A549 (cell line): ENCODE results near the gene POLR3E. TPM values are rescaled to one million over a fixed set of nuclear protein-coding genes. Genes with fewer than 3 reads are reported as not detected.
A peak's percentile ranks its signal among the peaks of the same experiment; 100 is the strongest.

Experiments
- ATAC-seq, 2 experiments: fragments of 200-7000 bp in 1 of 2; fragments of >200 bp in 1 of 2; cut with Nextera tagmentation in 1 of 2; cut with Tn5 transposase in 1 of 2; 3 replicates each; pipeline versions ENCODE4 v1.8.0 to v1.9.1; 2018 to 2020; ENCODE audit warnings: mild to moderate bottlenecking in 1 of 2, moderate library complexity in 1 of 2
- CTCF ChIA-PET: fragments of 300-600 bp; sonication (Branson Sonifier 250); formaldehyde crosslinking; extraction: SDS; loops from one replicate; lab custom pipeline; 2021; ENCODE audit warnings: antibody characterized with exemption, inconsistent platforms; lab: Yijun Ruan, JAX
- POLR2A ChIA-PET: fragments of 350-600 bp; formaldehyde crosslinking; extraction: SDS; loops from one replicate; lab custom pipeline; 2021; ENCODE audit warnings: antibody characterized with exemption, inconsistent platforms; lab: Yijun Ruan, JAX
- DNase-seq, 2 experiments: peaks; one replicate each; pipeline versions ENCODE4 v3.0.0 to v3.0.0-alpha.2; 2011 to 2016; ENCODE audit warnings: low read depth in 1 of 2, low spot score in 1 of 2
- FAIRE-seq: peaks from 2 replicates; lab custom pipeline; 2011; peaks lifted over from hg19 to GRCh38; lab: Jason Lieb, UNC
- H3K27ac ChIP-seq, 2 experiments: fragments of >200 bp; sonication (Bioruptor Twin); formaldehyde crosslinking; 3 replicates each; pipeline ENCODE4 v1.5.1; 2016 to 2017
- H3K4me1 ChIP-seq: fragments of >200 bp; sonication (Bioruptor Twin); formaldehyde crosslinking; 3 replicates; pipeline ENCODE4 v1.6.1; 2016
- H3K4me2 ChIP-seq: fragments of >200 bp; sonication (Bioruptor Twin); formaldehyde crosslinking; 3 replicates; pipeline ENCODE4 v1.6.1; 2016
- H3K4me3 ChIP-seq: fragments of >200 bp; sonication (Bioruptor Twin); formaldehyde crosslinking; 3 replicates; pipeline ENCODE4 v1.5.1; 2016
- H3K9me3 ChIP-seq: fragments of >200 bp; sonication (Bioruptor Twin); formaldehyde crosslinking; 3 replicates; pipeline ENCODE4 v1.6.1; 2016
- CEBPB ChIP-seq, 2 experiments: fragments of >200 bp in 1 of 2; sonication (Bioruptor Twin) in 1 of 2; formaldehyde crosslinking in 1 of 2; IDR thresholded peaks; 2 replicates each; pipeline ENCODE4 v1.6.1; 2012 to 2016
- CHD4 ChIP-seq: fragments of 200-600 bp; sonication (generic); IDR thresholded peaks from 2 replicates; pipeline ENCODE4 v1.6.1; 2016; ENCODE audit warnings: antibody characterized with exemption, mild to moderate bottlenecking, borderline replicate concordance
- EHF ChIP-seq: fragments of 250-450 bp; sonication (Bioruptor Pico); IDR thresholded peaks from 2 replicates; pipeline ENCODE4 v1.5.0; 2020; ENCODE audit warnings: mild to moderate bottlenecking
- EP300 ChIP-seq, 2 experiments: fragments of >200 bp; sonication (Bioruptor Twin); formaldehyde crosslinking; IDR thresholded peaks; 2 replicates in 1 of 2; 3 replicates in 1 of 2; pipeline ENCODE4 v1.6.1; 2016 to 2017
- HDAC2 ChIP-seq: fragments of 200-600 bp; sonication (generic); IDR thresholded peaks from 2 replicates; pipeline ENCODE4 v1.6.1; 2016
- KDM1A ChIP-seq: fragments of 200-600 bp; sonication (generic); IDR thresholded peaks from 2 replicates; pipeline ENCODE4 v1.6.1; 2016; ENCODE audit warnings: low read depth, mild to moderate bottlenecking
- KDM5A ChIP-seq: fragments of 200-600 bp; sonication (generic); IDR thresholded peaks from 2 replicates; pipeline ENCODE4 v1.6.1; 2016; ENCODE audit warnings: antibody characterized with exemption, mild to moderate bottlenecking
- MAFK ChIP-seq: fragments of 450-650 bp; IDR thresholded peaks from 2 replicates; pipeline ENCODE4 v1.6.1; 2014; ENCODE audit not compliant: partially characterized antibody
- MAZ ChIP-seq: fragments of 150-350 bp; IDR thresholded peaks from 2 replicates; pipeline ENCODE4 v1.6.1; 2014; ENCODE audit warnings: antibody characterized with exemption, low read depth, low read length, borderline replicate concordance
- POLR2AphosphoS2 ChIP-seq: conservative IDR thresholded peaks from 2 replicates; pipeline ENCODE4 v1.6.1; 2012; ENCODE audit warnings: low read length, improper control_type of control experiment, inconsistent platforms
- RAD21 ChIP-seq, 2 experiments: fragments of >200 bp in 1 of 2; sonication (Bioruptor Twin) in 1 of 2; formaldehyde crosslinking in 1 of 2; IDR thresholded peaks in 1 of 2; conservative IDR thresholded peaks in 1 of 2; 2 replicates in 1 of 2; 3 replicates in 1 of 2; pipeline ENCODE4 v1.6.1; 2012 to 2018; ENCODE audit warnings: inconsistent platforms in 1 of 2
- RARB ChIP-seq: fragments of 250-450 bp; sonication (Bioruptor Pico); IDR thresholded peaks from 2 replicates; pipeline ENCODE4 v1.8.0; 2021; ENCODE audit warnings: mild to moderate bottlenecking, moderate library complexity
- RFX5 ChIP-seq: fragments of 450-650 bp; IDR thresholded peaks from 2 replicates; pipeline ENCODE4 v1.7.1; 2014; ENCODE audit warnings: antibody characterized with exemption, mild to moderate bottlenecking, moderate library complexity
- SMC3 ChIP-seq: fragments of >200 bp; sonication (Bioruptor Twin); formaldehyde crosslinking; IDR thresholded peaks from 3 replicates; pipeline ENCODE4 v1.6.1; 2018; ENCODE audit warnings: inconsistent platforms
- SREBF2 ChIP-seq: fragments of 450-650 bp; IDR thresholded peaks from 2 replicates; pipeline ENCODE4 v1.6.1; 2014; ENCODE audit warnings: mild to moderate bottlenecking, moderate library complexity
- TP53 ChIP-seq: fragments of 250-450 bp; sonication (Bioruptor Pico); IDR thresholded peaks from 2 replicates; pipeline ENCODE4 v1.5.0; 2021; ENCODE audit warnings: mild to moderate bottlenecking, moderate library complexity
- ZC3H11A ChIP-seq: fragments of 450-650 bp; IDR thresholded peaks from 2 replicates; pipeline ENCODE4 v1.6.1; 2014; ENCODE audit warnings: antibody characterized with exemption, mild to moderate bottlenecking
- ZNF302 ChIP-seq: fragments of 250-450 bp; sonication (Bioruptor Pico); IDR thresholded peaks from 2 replicates; pipeline ENCODE4 v1.9.0; 2021; ENCODE audit warnings: inconsistent platforms, mild to moderate bottlenecking, moderate library complexity
- WGBS: methylation state at CpG from one replicate; pipeline ENCODE4 v1.1.6; 2017; ENCODE audit errors: missing lambda C conversion rate; 5-methylcytosine and 5-hydroxymethylcytosine counted together
- polyA plus RNA-seq, 4 experiments: library from polyadenylated mRNA; depleted of rRNA in 3 of 4; stranded (reverse); fragments of >200 nt; fragmentation: RNase III in 1 of 4; extraction: RNeasy Plus Mini Kit Qiagen cat#74134 plus additional on column Dnase treatment in 1 of 4; gene quantifications; 2 replicates in 3 of 4; 3 replicates in 1 of 4; pipeline ENCODE4 v1.2.3, GENCODE V29; 2011 to 2017
- TF ChIP-seq, protein P1 (sequence below): fragments of 250-450 bp; sonication (Bioruptor Pico); IDR thresholded peaks from 2 replicates; pipeline ENCODE4 v1.5.0; 2021; ENCODE audit warnings: mild to moderate bottlenecking, moderate library complexity, borderline replicate concordance
- TF ChIP-seq, protein P2 (sequence below): fragments of 250-450 bp; sonication (Bioruptor Pico); IDR thresholded peaks from 2 replicates; pipeline ENCODE4 v1.5.0; 2020; ENCODE audit warnings: low read depth, mild to moderate bottlenecking, moderate library complexity

The POLR3E gene
- polyA plus RNA-seq, 2 of the 4 experiments (the other 2 are of a cell fraction) = 54.6 to 77.9 TPM

DNA sequence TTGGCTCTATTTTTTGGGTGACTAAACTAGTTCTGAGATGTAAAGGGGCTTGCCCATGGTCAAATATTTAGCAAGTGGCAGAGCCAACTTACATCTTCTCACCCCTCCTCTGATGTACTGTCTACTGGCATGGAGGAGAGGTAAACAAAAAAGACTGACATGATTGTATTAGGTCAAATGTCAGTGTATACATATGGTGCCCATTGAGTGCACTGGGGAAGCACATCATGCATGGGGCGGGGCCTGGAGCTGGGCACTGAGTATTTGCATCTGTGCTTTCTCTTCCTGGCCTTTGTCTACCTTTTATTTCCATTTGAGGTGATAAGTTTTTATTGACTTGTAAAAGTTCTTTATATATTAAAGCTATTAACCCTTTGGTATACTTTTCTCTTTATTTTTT, 22.3 kb upstream of the POLR3E start:
- Histone ChIP-seq H3K9me3 (no peaks in the 10 kb centered on the region), H3K4me2 (no peak overlapping the region), H3K4me1 (no peaks in the 10 kb centered on the region)
- no peak for FAIRE-seq
- POLR2A ChIA-PET = no interaction called here
- no peak for DNase-seq
- TF ChIP-seq RFX5 (no peak), ZNF302 (CRISPR knock-in tag) (no peak), EHF (CRISPR knock-in tag) (no peak), MAFK (no peak), SREBF2 (no peak), SMC3 (no peak), KDM1A (no peak)
- TF ChIP-seq, all 56 proteins: peak for 0
- Histone ChIP-seq H3K4me3 (no peak overlapping the region), H3K27ac (no peak overlapping the region)
- CTCF ChIA-PET = interaction anchor here (2.5 kb wide), 1 partner anchor 35 kb away, joined by 5 read pairs; no protein-coding TSS in a partner anchor
- ATAC-seq = no peak
- WGBS = 83% methylated on average over 1 of the region's 1 CpG

DNA sequence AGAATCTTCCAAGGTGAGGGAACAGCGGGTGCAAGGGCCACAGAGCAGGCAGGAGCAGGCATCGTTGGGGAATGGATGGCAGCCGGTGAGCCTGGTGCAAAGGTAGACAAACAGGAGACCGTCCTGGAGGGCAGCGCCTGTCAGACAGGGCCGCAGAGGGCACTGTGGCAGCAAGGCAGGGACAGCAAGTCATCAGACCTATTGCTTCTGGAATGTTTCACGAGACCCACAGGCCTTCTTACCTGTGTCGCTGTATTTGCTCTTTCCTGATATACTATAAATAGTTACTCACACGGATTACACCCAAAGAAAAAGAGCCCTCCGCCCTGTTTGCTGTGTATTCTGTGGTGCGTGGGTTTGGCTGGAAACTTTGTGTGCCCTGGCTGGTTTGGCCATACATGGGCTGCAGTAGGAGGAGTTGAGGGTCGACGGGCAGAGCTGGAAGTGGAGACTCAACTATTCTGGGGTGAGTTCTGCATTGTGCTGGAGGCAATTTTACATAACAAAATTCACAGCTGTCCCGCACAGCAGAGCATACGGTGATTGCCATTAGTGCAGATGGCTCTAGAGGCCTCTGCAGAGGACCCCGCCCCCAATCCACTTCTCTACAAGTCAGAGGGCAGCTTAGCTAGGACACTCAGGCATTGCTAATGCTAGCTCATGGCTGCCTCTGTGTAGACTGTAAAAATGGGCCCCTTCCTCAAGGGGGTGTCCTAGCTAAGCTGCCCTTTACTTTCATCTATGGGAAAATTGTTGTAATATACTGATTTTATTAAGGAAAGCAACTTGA, 18.6 kb upstream of the POLR3E start:
- ChIA-PET POLR2A (interaction anchor here (0.7 kb wide), 2 partner anchors 9 to 88 kb away, joined by 3 to 6 read pairs; no protein-coding TSS in a partner anchor), CTCF (interaction anchor here (0.6 to 0.9 kb wide), 3 partner anchors 18 to 964 kb away, joined by 3 to 6 read pairs (median 4); partner anchors contain the start of genes EEF2K and POLR3E)
- Histone ChIP-seq H3K27ac (no peak overlapping the region), H3K4me1 (no peaks in the 10 kb centered on the region), H3K4me3 (no peak overlapping the region), H3K9me3 (no peaks in the 10 kb centered on the region), H3K4me2 (no peak overlapping the region)
- WGBS = 84% methylated on average over 16 of the region's 16 CpGs
- FAIRE-seq = no peak
- no peak for DNase-seq
- peak in 1 of 2 experiments; percentile 37; a peak in 3 of 6 replicates for ATAC-seq
- TF ChIP-seq RAD21 (conservative IDR thresholded peaks at IDR 0.05 in 1 of 2, IDR thresholded peaks at IDR 0.05 in 1 of 2) (no peak), CHD4 (no peak), HDAC2 (no peak), ZNF302 (CRISPR knock-in tag) (no peak), SMC3 (no peak), EP300 (IDR thresholded peaks at IDR 0.05) (no peak), ZC3H11A (no peak), TP53 (CRISPR knock-in tag) (no peak), KDM5A (no peak), RARB (CRISPR knock-in tag) (no peak), EHF (CRISPR knock-in tag) (no peak), POLR2AphosphoS2 (no peak), CEBPB (IDR thresholded peaks at IDR 0.05) (no peak), MAZ (no peak), KDM1A (no peak)
- TF ChIP-seq, protein P1, sequence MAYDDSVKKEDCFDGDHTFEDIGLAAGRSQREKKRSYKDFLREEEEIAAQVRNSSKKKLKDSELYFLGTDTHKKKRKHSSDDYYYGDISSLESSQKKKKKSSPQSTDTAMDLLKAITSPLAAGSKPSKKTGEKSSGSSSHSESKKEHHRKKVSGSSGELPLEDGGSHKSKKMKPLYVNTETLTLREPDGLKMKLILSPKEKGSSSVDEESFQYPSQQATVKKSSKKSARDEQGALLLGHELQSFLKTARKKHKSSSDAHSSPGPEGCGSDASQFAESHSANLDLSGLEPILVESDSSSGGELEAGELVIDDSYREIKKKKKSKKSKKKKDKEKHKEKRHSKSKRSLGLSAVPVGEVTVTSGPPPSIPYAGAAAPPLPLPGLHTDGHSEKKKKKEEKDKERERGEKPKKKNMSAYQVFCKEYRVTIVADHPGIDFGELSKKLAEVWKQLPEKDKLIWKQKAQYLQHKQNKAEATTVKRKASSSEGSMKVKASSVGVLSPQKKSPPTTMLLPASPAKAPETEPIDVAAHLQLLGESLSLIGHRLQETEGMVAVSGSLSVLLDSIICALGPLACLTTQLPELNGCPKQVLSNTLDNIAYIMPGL (CRISPR knock-in tag) = no peak
- TF ChIP-seq, protein P2, sequence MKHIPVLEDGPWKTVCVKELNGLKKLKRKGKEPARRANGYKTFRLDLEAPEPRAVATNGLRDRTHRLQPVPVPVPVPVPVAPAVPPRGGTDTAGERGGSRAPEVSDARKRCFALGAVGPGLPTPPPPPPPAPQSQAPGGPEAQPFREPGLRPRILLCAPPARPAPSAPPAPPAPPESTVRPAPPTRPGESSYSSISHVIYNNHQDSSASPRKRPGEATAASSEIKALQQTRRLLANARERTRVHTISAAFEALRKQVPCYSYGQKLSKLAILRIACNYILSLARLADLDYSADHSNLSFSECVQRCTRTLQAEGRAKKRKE = no peak
- TF ChIP-seq, all 56 proteins: peak for 0
